ENCODE data around the gene SOCS1. TPM values are rescaled to one million over a fixed set of nuclear protein-coding genes. Genes with fewer than 3 reads are reported as not detected.

SOCS1 gene
- total RNA-seq, 1 donor from 2014 or later = 5.1 TPM

Small RNA genes within 50 kb of the gene (small RNA-seq; reads per million reads assigned to genes)
- not detected for gene RF00554 (ENCODE audit: low replicate concordance)

Other genes with a start within 250 kb of the SOCS1 start
- gene TNP2, start 13.1 kb upstream of the SOCS1 start, total RNA-seq = not detected
- gene PRM3, start 17.4 kb upstream of the SOCS1 start, total RNA-seq = not detected
- gene PRM2, start 20.3 kb upstream of the SOCS1 start, total RNA-seq = not detected
- not detected for gene PRM1, start 25.1 kb upstream of the SOCS1 start, total RNA-seq
- 12.5 TPM for gene RMI2, start 89.3 kb upstream of the SOCS1 start, total RNA-seq